HEK293 (cell line): ENCODE results near the gene MBNL2.

Source experiments
- CTCF ChIA-PET: fragments of 350-600 bp; formaldehyde crosslinking; extraction: SDS; loops from one replicate; lab custom pipeline; 2021; ENCODE audit warnings: antibody characterized with exemption; lab: Yijun Ruan, JAX
- POLR2A ChIA-PET: fragments of 300-600 bp; formaldehyde crosslinking; extraction: SDS; loops from one replicate; lab custom pipeline; 2020; ENCODE audit warnings: antibody characterized with exemption, inconsistent platforms; lab: Yijun Ruan, JAX
- H3K27ac ChIP-seq: fragments of 200-500 bp; sonication (Bioruptor generic); 2 replicates; pipeline ENCODE4 v1.5.1; 2014; ENCODE audit warnings: low read depth, low read length, control low read depth, inconsistent platforms; ENCODE audit errors: extremely low read depth
- H3K36me3 ChIP-seq, 2 experiments: fragments of 200-500 bp in 1 of 2; sonication (Bioruptor generic) in 1 of 2; 1 replicate in 1 of 2; 2 replicates in 1 of 2; pipeline ENCODE4 v1.5.1; 2014 to 2017; ENCODE audit warnings: inconsistent platforms in 2 of 2, low read length in 2 of 2; ENCODE audit not compliant: control insufficient read depth in 2 of 2, insufficient read depth in 1 of 2
- H3K4me1 ChIP-seq: fragments of 200-500 bp; sonication (Bioruptor generic); 2 replicates; pipeline ENCODE4 v1.5.1; 2014; ENCODE audit warnings: mild to moderate bottlenecking, low read length, inconsistent platforms; ENCODE audit not compliant: control insufficient read depth, insufficient read depth
- H3K4me3 ChIP-seq: 2 replicates; pipeline ENCODE4 v1.5.1; 2011; ENCODE audit warnings: low read depth, mild to moderate bottlenecking, control low read depth, low read length, moderate library complexity
- H3K9me3 ChIP-seq: fragments of 200-500 bp; sonication (Bioruptor generic); 2 replicates; pipeline ENCODE4 v1.5.1; 2014; ENCODE audit warnings: low read depth, low read length, inconsistent platforms; ENCODE audit not compliant: control insufficient read depth, insufficient read depth
- GLI2 ChIP-seq: fragments of 450-650 bp; formaldehyde crosslinking; IDR thresholded peaks from 2 replicates; pipeline ENCODE4; 2017; ENCODE audit warnings: missing biosample characterization, missing genetic modification characterization, low read depth, borderline replicate concordance
- GLIS1 ChIP-seq: fragments of 450-650 bp; formaldehyde crosslinking; IDR thresholded peaks from 2 replicates; pipeline ENCODE4 v1.5.1; 2016; ENCODE audit warnings: missing biosample characterization, missing genetic modification characterization
- HOXA7 ChIP-seq: sonication (generic); formaldehyde crosslinking; IDR thresholded peaks from 2 replicates; pipeline ENCODE4 v1.8.1; 2022; ENCODE audit warnings: missing genetic modification reagents, borderline replicate concordance
- HOXD13 ChIP-seq: sonication (generic); formaldehyde crosslinking; IDR thresholded peaks from 2 replicates; pipeline ENCODE4 v1.8.0; 2022; ENCODE audit warnings: missing genetic modification reagents, borderline replicate concordance
- IKZF3 ChIP-seq: fragments of 450-650 bp; IDR thresholded peaks from 2 replicates; pipeline ENCODE4 v1.5.0; 2018; ENCODE audit warnings: missing biosample characterization, mild to moderate bottlenecking, missing genetic modification characterization, moderate library complexity
- KLF16 ChIP-seq: fragments of 450-650 bp; formaldehyde crosslinking; IDR thresholded peaks from 2 replicates; pipeline ENCODE4 v1.5.1; 2017; ENCODE audit warnings: missing biosample characterization, missing genetic modification characterization
- KLF8 ChIP-seq: fragments of 450-650 bp; formaldehyde crosslinking; IDR thresholded peaks from 2 replicates; pipeline ENCODE4 v1.5.1; 2016; ENCODE audit warnings: missing biosample characterization, missing genetic modification characterization
- SCRT2 ChIP-seq: fragments of 450-650 bp; formaldehyde crosslinking; IDR thresholded peaks from 2 replicates; pipeline ENCODE4 v1.5.1; 2016; ENCODE audit warnings: missing biosample characterization, missing genetic modification characterization
- ZBTB21 ChIP-seq: fragments of 450-650 bp; formaldehyde crosslinking; IDR thresholded peaks from 2 replicates; pipeline ENCODE4 v1.5.1; 2017; ENCODE audit warnings: missing biosample characterization, missing genetic modification characterization
- ZBTB7A ChIP-seq: fragments of 450-650 bp; formaldehyde crosslinking; IDR thresholded peaks from 2 replicates; pipeline ENCODE4 v1.5.1; 2016; ENCODE audit warnings: low read depth, missing biosample characterization, missing genetic modification characterization
- ZEB2 ChIP-seq: fragments of 450-650 bp; formaldehyde crosslinking; IDR thresholded peaks from 2 replicates; pipeline ENCODE4 v1.5.1; 2016; ENCODE audit warnings: missing biosample characterization, missing genetic modification characterization
- ZFP37 ChIP-seq: fragments of 450-650 bp; formaldehyde crosslinking; IDR thresholded peaks from 2 replicates; pipeline ENCODE4 v1.5.1; 2016; ENCODE audit warnings: missing biosample characterization, missing genetic modification characterization
- ZNF292 ChIP-seq: fragments of 450-650 bp; formaldehyde crosslinking; IDR thresholded peaks from 2 replicates; pipeline ENCODE4 v1.5.1; 2016; ENCODE audit warnings: low read depth, missing biosample characterization, missing genetic modification characterization, borderline replicate concordance
- ZNF335 ChIP-seq: fragments of 450-650 bp; formaldehyde crosslinking; conservative IDR thresholded peaks from 2 replicates; pipeline ENCODE4 v1.5.1; 2016; ENCODE audit warnings: missing biosample characterization, missing genetic modification characterization
- ZNF341 ChIP-seq: fragments of 450-650 bp; formaldehyde crosslinking; IDR thresholded peaks from 2 replicates; pipeline ENCODE4; 2016; ENCODE audit warnings: low read depth, missing biosample characterization, missing genetic modification characterization
- ZNF560 ChIP-seq: fragments of 450-650 bp; formaldehyde crosslinking; IDR thresholded peaks from 2 replicates; pipeline ENCODE4 v1.5.1; 2017; ENCODE audit warnings: missing biosample characterization, missing genetic modification characterization, borderline replicate concordance
- ZNF677 ChIP-seq: fragments of 450-650 bp; IDR thresholded peaks from 2 replicates; pipeline ENCODE4 v1.5.0; 2018; ENCODE audit warnings: missing biosample characterization, mild to moderate bottlenecking, missing genetic modification characterization, moderate library complexity
- ZNF701 ChIP-seq: fragments of 450-650 bp; formaldehyde crosslinking; IDR thresholded peaks from 2 replicates; pipeline ENCODE4 v1.5.1; 2016; ENCODE audit warnings: missing biosample characterization, missing genetic modification characterization
- TF ChIP-seq, protein P1 (sequence below): fragments of 450-650 bp; formaldehyde crosslinking; IDR thresholded peaks from 2 replicates; pipeline ENCODE4 v1.5.1; 2017; ENCODE audit warnings: missing biosample characterization, missing genetic modification characterization
- TF ChIP-seq, protein P2 (sequence below): fragments of 450-650 bp; formaldehyde crosslinking; IDR thresholded peaks from 2 replicates; pipeline ENCODE4 v1.5.1; 2017; ENCODE audit warnings: missing biosample characterization, missing genetic modification characterization

MBNL2 gene

DNA sequence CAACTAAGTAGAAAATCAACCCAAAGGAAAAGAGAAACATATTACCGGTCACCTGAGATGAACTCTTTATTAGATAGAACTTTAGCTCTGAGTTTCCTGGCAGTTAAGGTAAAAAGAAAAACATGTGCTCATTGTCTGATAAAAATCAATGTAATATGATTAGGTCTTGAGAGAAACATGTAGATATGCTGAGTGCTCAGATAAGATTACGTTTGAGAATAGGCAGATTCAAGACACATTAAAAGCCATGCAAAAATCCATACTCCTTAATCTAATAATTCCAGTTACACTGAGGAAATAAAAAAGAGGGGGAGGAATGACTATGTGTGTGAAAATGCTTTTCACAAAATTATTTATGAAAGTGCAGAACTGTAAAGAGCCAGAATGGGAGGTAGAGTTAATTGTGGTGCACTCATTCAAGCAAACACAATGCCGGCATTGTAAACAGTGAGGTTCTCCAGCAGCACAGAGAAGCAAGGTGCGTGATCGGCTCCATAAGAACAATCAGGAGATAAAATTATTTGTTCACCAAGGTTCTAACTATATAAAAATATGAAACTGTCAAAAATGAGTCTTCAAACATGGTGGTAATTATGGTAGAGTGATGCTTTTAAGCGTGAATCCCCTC lies 88.8 kb downstream of the MBNL2 start:
- Histone ChIP-seq H3K4me1 (no peaks in the 10 kb centered on the region), H3K36me3 (no peaks in the 10 kb centered on the region), H3K9me3 (no peaks in the 10 kb centered on the region), H3K4me3 (no peak overlapping the region), H3K27ac (no peak overlapping the region)
- TF ChIP-seq, protein P1, sequence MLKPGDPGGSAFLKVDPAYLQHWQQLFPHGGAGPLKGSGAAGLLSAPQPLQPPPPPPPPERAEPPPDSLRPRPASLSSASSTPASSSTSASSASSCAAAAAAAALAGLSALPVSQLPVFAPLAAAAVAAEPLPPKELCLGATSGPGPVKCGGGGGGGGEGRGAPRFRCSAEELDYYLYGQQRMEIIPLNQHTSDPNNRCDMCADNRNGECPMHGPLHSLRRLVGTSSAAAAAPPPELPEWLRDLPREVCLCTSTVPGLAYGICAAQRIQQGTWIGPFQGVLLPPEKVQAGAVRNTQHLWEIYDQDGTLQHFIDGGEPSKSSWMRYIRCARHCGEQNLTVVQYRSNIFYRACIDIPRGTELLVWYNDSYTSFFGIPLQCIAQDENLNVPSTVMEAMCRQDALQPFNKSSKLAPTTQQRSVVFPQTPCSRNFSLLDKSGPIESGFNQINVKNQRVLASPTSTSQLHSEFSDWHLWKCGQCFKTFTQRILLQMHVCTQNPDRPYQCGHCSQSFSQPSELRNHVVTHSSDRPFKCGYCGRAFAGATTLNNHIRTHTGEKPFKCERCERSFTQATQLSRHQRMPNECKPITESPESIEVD (tag by site-specific recombination), result peak; percentile 25; the same call in 1 of the 2 replicates
- TF ChIP-seq, protein P2, sequence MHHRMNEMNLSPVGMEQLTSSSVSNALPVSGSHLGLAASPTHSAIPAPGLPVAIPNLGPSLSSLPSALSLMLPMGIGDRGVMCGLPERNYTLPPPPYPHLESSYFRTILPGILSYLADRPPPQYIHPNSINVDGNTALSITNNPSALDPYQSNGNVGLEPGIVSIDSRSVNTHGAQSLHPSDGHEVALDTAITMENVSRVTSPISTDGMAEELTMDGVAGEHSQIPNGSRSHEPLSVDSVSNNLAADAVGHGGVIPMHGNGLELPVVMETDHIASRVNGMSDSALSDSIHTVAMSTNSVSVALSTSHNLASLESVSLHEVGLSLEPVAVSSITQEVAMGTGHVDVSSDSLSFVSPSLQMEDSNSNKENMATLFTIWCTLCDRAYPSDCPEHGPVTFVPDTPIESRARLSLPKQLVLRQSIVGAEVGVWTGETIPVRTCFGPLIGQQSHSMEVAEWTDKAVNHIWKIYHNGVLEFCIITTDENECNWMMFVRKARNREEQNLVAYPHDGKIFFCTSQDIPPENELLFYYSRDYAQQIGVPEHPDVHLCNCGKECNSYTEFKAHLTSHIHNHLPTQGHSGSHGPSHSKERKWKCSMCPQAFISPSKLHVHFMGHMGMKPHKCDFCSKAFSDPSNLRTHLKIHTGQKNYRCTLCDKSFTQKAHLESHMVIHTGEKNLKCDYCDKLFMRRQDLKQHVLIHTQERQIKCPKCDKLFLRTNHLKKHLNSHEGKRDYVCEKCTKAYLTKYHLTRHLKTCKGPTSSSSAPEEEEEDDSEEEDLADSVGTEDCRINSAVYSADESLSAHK, result no peak
- TF ChIP-seq ZNF701 (tag by site-specific recombination) (no peak), SCRT2 (tag by site-specific recombination) (no peak), ZFP37 (tag by site-specific recombination) (no peak)
- POLR2A ChIA-PET, result no interaction called here
- CTCF ChIA-PET, result interaction anchor here (0.6 to 0.7 kb wide), 2 partner anchors 23 to 201 kb away, joined by 3 read pairs; no protein-coding TSS in a partner anchor

DNA sequence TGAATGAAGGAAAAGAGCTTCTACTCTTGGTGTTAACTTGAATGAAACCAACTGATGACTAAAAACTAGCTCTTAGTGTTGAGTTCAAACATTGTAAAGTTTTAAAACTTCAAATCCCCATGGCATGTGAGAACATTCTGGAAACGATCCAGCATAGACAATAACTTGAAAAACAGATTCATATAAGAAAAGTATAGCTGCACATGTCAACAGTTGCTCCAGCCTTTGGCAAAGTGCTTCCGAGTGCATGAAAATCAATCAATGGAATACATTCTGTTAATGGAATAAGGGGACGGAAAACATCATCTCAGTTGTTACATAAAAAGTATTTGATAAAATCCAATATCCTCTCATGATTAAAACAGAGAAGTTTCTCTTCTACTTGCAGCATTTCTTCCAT lies 89.8 kb downstream of the MBNL2 start:
- H3K36me3 ChIP-seq, result no peaks in the 10 kb centered on the region
- no peaks in the 10 kb centered on the region for H3K9me3 ChIP-seq
- no peak overlapping the region for H3K4me3 ChIP-seq
- CTCF ChIA-PET, result interaction anchor here (0.6 to 1.3 kb wide), 3 partner anchors 31 to 202 kb away, joined by 3 to 4 read pairs (median 3); no protein-coding TSS in a partner anchor
- no peaks in the 10 kb centered on the region for H3K4me1 ChIP-seq
- POLR2A ChIA-PET, result no interaction called here
- H3K27ac ChIP-seq, result no peak overlapping the region
- no peak for TF ChIP-seq ZNF677 (tag by site-specific recombination)
- TF ChIP-seq KLF8, result no peak
- TF ChIP-seq HOXD13, result no peak
- TF ChIP-seq ZNF560 (tag by site-specific recombination), result no peak
- no peak for TF ChIP-seq ZNF341 (tag by site-specific recombination)
- TF ChIP-seq KLF16 (tag by site-specific recombination), result no peak
- TF ChIP-seq IKZF3, result no peak
- no peak for TF ChIP-seq ZBTB21 (tag by site-specific recombination)
- TF ChIP-seq ZNF335 (tag by site-specific recombination), result no peak
- no peak for TF ChIP-seq ZNF292 (tag by site-specific recombination)
- TF ChIP-seq ZEB2 (tag by site-specific recombination), result no peak
- TF ChIP-seq GLI2 (tag by site-specific recombination), result no peak
- TF ChIP-seq, protein P1 (tag by site-specific recombination), result no peak
- no peak for TF ChIP-seq ZBTB7A (tag by site-specific recombination)
- no peak for TF ChIP-seq HOXA7 (CRISPR knock-in tag)
- TF ChIP-seq GLIS1, result no peak
